RWPE2 (cell line): ENCODE results near the gene TGM2.

Source experiments
- ATAC-seq: fragments of 200-7000 bp; cut with Tn5 transposase; 3 replicates; pipeline ENCODE4 v1.9.1; 2021; ENCODE audit warnings: low read depth
- DNase-seq: peaks from one replicate; pipeline ENCODE4 v3.0.0-alpha.2; 2020; ENCODE audit warnings: low spot score
- H3K27ac ChIP-seq: fragments of 450-650 bp; 2 replicates; pipeline ENCODE4 v1.5.1; 2017; ENCODE audit warnings: mild to moderate bottlenecking; ENCODE audit not compliant: poor library complexity, severe bottlenecking
- H3K27me3 ChIP-seq: fragments of 250-450 bp; sonication (Bioruptor Pico); 2 replicates; pipeline ENCODE4 v1.5.1; 2021; ENCODE audit warnings: mild to moderate bottlenecking, moderate library complexity; ENCODE audit not compliant: insufficient read depth, poor library complexity, severe bottlenecking
- H3K36me3 ChIP-seq: fragments of 250-450 bp; sonication (Bioruptor Pico); 2 replicates; pipeline ENCODE4 v1.5.1; 2020; ENCODE audit warnings: low read depth, mild to moderate bottlenecking, moderate library complexity
- H3K4me1 ChIP-seq: fragments of 250-450 bp; sonication (Bioruptor Pico); 2 replicates; pipeline ENCODE4 v1.5.1; 2021; ENCODE audit warnings: mild to moderate bottlenecking, moderate library complexity; ENCODE audit not compliant: insufficient read depth, poor library complexity, severe bottlenecking
- H3K4me3 ChIP-seq: fragments of 250-450 bp; sonication (Bioruptor Pico); 2 replicates; pipeline ENCODE4 v1.5.1; 2021; ENCODE audit warnings: mild to moderate bottlenecking, moderate library complexity; ENCODE audit not compliant: severe bottlenecking
- H3K9me3 ChIP-seq: fragments of 250-450 bp; sonication (Bioruptor Pico); 2 replicates; pipeline ENCODE4 v1.5.1; 2021; ENCODE audit warnings: mild to moderate bottlenecking, moderate library complexity; ENCODE audit not compliant: severe bottlenecking
- TF ChIP-seq, protein P1 (sequence below): fragments of 450-650 bp; IDR thresholded peaks from one replicate; pipeline ENCODE4 v1.5.1; 2017; ENCODE audit warnings: mild to moderate bottlenecking, moderate library complexity; ENCODE audit not compliant: poor library complexity, severe bottlenecking

Gene TGM2

DNA sequence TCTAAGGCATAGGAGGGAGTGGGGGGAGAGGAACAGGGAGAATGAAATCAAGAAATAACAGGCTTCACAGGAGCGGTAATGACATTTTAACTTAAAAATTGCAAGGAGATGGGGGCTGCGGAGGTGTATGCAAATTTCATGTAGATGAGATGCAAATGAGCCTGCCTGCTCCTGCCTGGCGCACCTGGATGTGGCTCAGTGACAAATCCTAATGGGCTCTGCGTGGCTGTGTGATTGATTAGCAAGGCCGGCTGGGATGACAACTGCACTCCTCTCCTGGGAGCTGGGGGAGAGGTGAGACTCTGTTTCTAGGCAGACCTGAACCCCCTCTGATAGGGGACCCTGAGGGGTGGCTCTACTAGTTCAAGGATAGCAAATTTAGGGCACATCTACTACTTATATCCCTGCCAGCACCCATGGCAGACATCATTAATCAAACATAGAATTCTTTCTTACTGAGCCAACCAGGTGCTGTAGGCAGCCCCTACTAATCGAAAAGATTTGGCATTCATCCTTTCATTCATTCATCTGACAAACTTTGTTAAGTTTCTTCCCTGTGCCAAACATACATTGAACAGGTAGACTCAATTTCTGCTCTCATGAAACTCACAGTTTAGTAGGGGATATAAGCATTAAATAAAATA is 38.4 kb upstream of the TGM2 start:
- Histone ChIP-seq H3K4me1 (peaks cover 18% of the 10 kb centered on the region), H3K36me3 (no peaks in the 10 kb centered on the region), H3K27me3 (no peaks in the 10 kb centered on the region), H3K27ac (peak overlapping the region; percentile 74), H3K9me3 (no peaks in the 10 kb centered on the region), H3K4me3 (no peak overlapping the region)
- ATAC-seq (no peak), DNase-seq (peak; percentile 75)
- TF ChIP-seq, protein P1, sequence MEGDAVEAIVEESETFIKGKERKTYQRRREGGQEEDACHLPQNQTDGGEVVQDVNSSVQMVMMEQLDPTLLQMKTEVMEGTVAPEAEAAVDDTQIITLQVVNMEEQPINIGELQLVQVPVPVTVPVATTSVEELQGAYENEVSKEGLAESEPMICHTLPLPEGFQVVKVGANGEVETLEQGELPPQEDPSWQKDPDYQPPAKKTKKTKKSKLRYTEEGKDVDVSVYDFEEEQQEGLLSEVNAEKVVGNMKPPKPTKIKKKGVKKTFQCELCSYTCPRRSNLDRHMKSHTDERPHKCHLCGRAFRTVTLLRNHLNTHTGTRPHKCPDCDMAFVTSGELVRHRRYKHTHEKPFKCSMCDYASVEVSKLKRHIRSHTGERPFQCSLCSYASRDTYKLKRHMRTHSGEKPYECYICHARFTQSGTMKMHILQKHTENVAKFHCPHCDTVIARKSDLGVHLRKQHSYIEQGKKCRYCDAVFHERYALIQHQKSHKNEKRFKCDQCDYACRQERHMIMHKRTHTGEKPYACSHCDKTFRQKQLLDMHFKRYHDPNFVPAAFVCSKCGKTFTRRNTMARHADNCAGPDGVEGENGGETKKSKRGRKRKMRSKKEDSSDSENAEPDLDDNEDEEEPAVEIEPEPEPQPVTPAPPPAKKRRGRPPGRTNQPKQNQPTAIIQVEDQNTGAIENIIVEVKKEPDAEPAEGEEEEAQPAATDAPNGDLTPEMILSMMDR = no peak

DNA sequence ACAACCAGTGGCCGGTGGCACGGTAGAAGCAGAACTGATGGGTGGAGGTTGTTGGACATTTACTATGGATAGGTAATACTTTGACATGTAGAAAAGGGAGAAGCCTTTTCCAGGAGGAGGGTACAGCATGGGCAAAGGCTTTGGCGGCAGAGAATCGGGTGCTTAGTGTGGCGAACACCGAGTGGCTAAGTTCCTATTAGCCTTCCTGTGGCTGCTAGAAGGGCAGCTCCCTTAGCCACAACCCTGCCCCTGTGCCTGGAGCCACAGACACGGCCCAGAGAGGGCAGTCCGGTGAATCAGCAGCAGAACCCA is 37.9 kb upstream of the TGM2 start:
- Histone ChIP-seq H3K4me1 (peaks cover 23% of the 10 kb centered on the region), H3K9me3 (no peaks in the 10 kb centered on the region), H3K36me3 (no peaks in the 10 kb centered on the region), H3K27me3 (no peaks in the 10 kb centered on the region), H3K27ac (peak overlapping the region; percentile 74), H3K4me3 (no peak overlapping the region)
- ATAC-seq = no peak
- DNase-seq = peak; percentile 65
- TF ChIP-seq, protein P1 = no peak

DNA sequence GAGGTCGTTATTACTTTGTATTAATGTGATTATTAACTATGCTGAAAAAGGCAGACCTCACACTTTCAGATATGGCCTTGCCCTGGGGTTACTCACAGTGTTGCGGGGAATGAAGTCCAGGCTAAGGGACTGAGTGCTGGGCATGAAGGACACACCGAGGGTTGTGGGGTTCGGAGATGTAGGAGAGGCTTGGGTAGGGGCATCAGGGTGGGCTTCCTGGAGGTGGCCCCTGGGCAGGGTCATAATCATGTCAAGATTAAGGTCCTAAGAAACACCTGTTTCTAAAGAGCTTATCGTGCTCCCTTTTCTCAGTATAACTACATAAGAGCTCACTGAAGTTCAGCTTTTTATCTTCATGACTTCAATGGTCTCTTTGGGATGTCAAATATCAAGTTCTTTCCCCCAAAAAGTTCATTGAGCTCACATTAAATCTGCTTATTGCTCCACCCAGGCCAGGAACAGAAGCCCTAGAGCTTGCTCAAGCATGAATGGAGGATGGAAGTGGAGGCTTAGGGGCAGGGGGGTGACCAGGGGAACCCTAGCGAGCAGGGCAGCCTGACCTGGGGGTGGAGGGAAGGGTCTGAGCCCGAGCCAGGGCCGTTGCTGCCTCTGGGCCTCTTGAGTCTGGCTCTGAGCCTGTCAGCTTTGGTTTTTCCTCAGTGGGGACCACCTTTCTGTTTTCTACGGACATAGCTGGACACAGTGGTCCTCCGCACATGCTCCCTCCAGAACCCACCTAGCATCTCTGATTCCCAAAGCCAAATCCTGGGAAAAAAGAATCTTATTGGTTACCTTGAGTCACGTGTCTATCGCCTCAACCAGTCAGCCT is 37.3 kb upstream of the TGM2 start:
- H3K36me3 ChIP-seq = no peaks in the 10 kb centered on the region
- no peak overlapping the region for H3K4me3 ChIP-seq
- ATAC-seq (no peak), DNase-seq (peak; percentile 75)
- TF ChIP-seq, protein P1 = no peak
- peak overlapping the region; percentile 74 for H3K27ac ChIP-seq
- peaks cover 28% of the 10 kb centered on the region for H3K4me1 ChIP-seq
- H3K9me3 ChIP-seq = no peaks in the 10 kb centered on the region
- H3K27me3 ChIP-seq = no peaks in the 10 kb centered on the region

DNA sequence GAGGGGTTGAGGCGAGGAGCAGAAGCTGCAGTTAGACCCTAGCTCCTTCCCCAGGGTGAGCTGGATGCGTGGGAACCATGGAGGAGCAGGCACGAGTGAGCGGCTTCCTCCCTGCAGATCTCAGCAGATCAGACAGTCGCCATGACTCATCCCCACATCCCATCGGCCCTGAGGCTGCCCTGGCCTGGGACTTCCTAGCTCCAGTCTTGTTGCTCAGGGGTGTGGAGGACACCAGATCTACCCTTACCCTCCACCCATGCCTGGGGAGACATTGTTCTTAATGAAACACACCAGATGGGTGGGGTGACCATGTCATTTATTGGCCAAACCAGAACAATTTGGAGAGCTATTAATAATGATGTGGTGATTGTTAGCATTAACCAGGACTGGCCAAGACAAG is 36.3 kb upstream of the TGM2 start:
- Histone ChIP-seq H3K4me1 (peaks cover 36% of the 10 kb centered on the region), H3K4me3 (no peak overlapping the region), H3K27me3 (no peaks in the 10 kb centered on the region), H3K27ac (peak overlapping the region; percentile 74), H3K36me3 (no peaks in the 10 kb centered on the region), H3K9me3 (no peaks in the 10 kb centered on the region)
- TF ChIP-seq, protein P1 = no peak
- peak; percentile 99 for DNase-seq
- peak; percentile 91 for ATAC-seq

DNA sequence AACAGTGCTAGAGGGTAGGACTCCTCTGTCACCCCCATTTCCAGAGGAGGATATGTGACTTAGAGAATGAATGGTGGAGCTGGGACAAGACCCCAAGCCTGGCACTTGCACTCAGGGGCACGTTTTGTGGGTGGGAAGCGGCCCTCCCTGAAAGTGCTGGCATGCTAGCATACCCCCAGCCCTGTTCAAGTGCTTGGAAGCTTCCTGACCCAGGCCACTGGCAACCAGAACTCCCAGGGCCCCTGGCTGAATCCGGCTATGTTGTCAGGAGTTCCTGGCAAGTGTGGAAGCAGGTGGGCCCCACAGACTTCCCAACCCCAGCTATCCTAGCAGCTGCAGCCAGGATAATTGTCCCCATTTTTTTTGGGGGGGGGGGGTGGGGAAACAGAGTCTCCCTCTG is 35.6 kb upstream of the TGM2 start:
- TF ChIP-seq, protein P1 = no peak
- Histone ChIP-seq H3K36me3 (no peaks in the 10 kb centered on the region), H3K4me1 (peaks cover 39% of the 10 kb centered on the region), H3K27me3 (no peaks in the 10 kb centered on the region), H3K27ac (peak overlapping the region; percentile 74), H3K9me3 (no peaks in the 10 kb centered on the region), H3K4me3 (no peak overlapping the region)
- peak; percentile 80 for DNase-seq
- ATAC-seq = no peak
